ENCODE measurements around the gene CPB1. TPM values are rescaled to one million over a fixed set of nuclear protein-coding genes. Genes with fewer than 3 reads are reported as not detected.

Gene CPB1
- total RNA-seq, 2 donors from 2014 or later = 2.0 to 9.9 TPM

- Histone ChIP-seq H3K9me3 (no peaks in the 10 kb centered on the region), H3K36me3 (no peaks in the 10 kb centered on the region), H3K27ac (no peak overlapping the region), H3K4me1 (replicated peaks) (no peaks in the 10 kb centered on the region), H3K4me3 (no peak overlapping the region), H3K27me3 (replicated peaks; ENCODE audit: insufficient read depth) (no peaks in the 10 kb centered on the region)
- intact Hi-C loops (cut with DNase I) = no loop called here
- no peak for TF ChIP-seq POLR2AphosphoS5 (IDR thresholded peaks at IDR 0.05)
- TF ChIP-seq POLR2A (IDR thresholded peaks at IDR 0.05) = no peak
- TF ChIP-seq, protein P1, sequence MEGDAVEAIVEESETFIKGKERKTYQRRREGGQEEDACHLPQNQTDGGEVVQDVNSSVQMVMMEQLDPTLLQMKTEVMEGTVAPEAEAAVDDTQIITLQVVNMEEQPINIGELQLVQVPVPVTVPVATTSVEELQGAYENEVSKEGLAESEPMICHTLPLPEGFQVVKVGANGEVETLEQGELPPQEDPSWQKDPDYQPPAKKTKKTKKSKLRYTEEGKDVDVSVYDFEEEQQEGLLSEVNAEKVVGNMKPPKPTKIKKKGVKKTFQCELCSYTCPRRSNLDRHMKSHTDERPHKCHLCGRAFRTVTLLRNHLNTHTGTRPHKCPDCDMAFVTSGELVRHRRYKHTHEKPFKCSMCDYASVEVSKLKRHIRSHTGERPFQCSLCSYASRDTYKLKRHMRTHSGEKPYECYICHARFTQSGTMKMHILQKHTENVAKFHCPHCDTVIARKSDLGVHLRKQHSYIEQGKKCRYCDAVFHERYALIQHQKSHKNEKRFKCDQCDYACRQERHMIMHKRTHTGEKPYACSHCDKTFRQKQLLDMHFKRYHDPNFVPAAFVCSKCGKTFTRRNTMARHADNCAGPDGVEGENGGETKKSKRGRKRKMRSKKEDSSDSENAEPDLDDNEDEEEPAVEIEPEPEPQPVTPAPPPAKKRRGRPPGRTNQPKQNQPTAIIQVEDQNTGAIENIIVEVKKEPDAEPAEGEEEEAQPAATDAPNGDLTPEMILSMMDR (IDR thresholded peaks at IDR 0.05) = no peak
- DNase-seq (ENCODE audit: low spot score) = no peak
- WGBS = 47% methylated on average over 2 of the region's 2 CpGs
Measured at GRCh38 chr3:148790370-148790769, 37.2 kb upstream of the CPB1 start.

DNA sequence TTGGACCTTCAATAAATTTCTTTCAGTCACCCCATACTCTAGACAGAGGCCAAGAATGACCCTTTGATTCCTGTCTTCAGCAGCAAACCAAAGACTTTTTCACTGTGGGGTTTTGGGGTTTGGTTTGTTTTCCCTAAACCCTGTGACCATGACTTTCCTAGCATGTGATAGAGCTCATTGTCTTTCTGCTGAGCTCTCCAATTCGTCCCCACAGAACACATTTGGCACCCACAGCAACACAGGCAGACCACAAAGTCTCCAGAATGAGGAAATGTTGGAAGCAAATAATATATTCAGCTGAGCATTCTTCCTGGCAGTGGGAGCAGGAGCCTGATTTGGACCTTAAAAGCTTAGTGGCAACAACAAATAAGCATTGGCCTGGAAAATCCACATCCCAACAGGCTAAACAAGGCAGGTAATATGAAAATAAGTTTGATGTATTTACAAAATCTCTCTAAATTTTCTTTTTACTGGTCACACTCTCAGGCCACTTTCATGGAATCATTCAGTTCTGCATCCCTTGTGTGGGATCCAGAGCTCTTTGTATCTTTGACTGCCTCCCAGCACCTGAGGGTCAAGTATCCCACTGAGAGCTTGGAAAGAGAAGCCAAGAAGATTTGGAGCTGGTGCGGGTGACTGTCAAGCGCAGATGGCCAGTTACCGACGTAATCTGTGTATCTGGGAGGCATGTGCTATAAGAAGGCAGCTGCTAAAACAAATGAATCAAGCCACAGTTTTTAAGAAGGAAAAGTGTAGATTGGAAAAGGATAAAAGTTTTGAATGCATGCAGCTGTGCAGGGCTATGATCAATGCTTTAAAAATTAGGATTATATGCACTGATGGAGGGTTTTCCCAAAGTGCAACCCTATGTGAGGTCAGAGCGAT is 36.5 kb upstream of the CPB1 start:
- no peak for DNase-seq (ENCODE audit: low spot score)
- WGBS = 70% methylated on average over 6 of the region's 6 CpGs
- intact Hi-C loops (cut with DNase I) = no loop called here
- H3K27ac ChIP-seq = no peak overlapping the region
- no peaks in the 10 kb centered on the region for H3K36me3 ChIP-seq
- H3K4me1 ChIP-seq (replicated peaks) = no peaks in the 10 kb centered on the region
- TF ChIP-seq POLR2AphosphoS5 (IDR thresholded peaks at IDR 0.05) (no peak), POLR2A (IDR thresholded peaks at IDR 0.05) (no peak)
- TF ChIP-seq, protein P1 (IDR thresholded peaks at IDR 0.05) = no peak
- H3K9me3 ChIP-seq = no peaks in the 10 kb centered on the region
- H3K27me3 ChIP-seq (replicated peaks; ENCODE audit: insufficient read depth) = no peaks in the 10 kb centered on the region
- no peak overlapping the region for H3K4me3 ChIP-seq

DNA sequence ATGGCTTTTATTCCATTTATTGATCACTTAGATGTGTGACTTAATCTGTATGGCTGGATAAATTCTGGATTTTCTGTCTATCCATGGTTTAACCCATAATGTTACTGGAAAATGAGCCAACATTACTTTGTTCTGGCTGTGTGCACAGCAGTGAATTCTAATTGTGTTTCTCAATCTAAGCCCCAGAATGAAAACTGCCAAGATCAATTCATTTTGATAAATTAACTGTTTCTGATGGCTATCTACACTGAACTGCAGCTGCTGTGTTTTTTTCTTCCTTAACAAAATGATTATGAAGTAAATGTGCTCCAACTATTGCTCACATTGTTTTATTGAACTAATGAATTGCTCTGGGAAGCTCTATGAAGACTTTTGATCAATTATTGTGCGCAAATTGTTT is 35.7 kb upstream of the CPB1 start:
- 97% methylated on average over 1 of the region's 1 CpG for WGBS

DNA sequence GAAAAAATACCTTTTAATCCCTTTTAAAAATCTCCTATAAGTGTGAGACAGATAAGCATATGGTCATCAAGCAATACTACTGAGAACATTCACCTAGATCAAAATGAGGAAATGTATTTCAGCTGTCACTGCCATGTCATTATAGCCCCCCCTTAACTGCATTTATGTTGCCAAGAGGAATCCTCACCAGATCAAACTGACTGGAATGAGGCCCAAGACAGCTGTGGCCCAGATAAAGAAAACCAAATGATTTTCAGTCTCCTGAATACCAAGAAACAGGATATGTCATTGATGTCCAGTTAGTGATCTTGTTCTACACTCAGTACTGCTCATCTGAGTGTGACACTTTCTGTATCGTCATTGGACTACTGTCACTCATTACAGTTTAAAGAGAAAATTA is 35.1 kb upstream of the CPB1 start:
- TF ChIP-seq POLR2A (IDR thresholded peaks at IDR 0.05) = no peak
- TF ChIP-seq, protein P1 (IDR thresholded peaks at IDR 0.05) = no peak
- no peak for TF ChIP-seq POLR2AphosphoS5 (IDR thresholded peaks at IDR 0.05)

More for the DNA sequence above, 35.7 kb upstream of the CPB1 start:
- no peak overlapping the region for H3K4me3 ChIP-seq
- no peaks in the 10 kb centered on the region for H3K27me3 ChIP-seq (replicated peaks; ENCODE audit: insufficient read depth)
- intact Hi-C loops (cut with DNase I) = no loop called here
- H3K9me3 ChIP-seq = no peaks in the 10 kb centered on the region
- TF ChIP-seq, protein P1 (IDR thresholded peaks at IDR 0.05) = no peak
- TF ChIP-seq POLR2A (IDR thresholded peaks at IDR 0.05) = no peak
- no peak for TF ChIP-seq POLR2AphosphoS5 (IDR thresholded peaks at IDR 0.05)
- no peak overlapping the region for H3K27ac ChIP-seq
- no peaks in the 10 kb centered on the region for H3K36me3 ChIP-seq
- DNase-seq (ENCODE audit: low spot score) = no peak
- no peaks in the 10 kb centered on the region for H3K4me1 ChIP-seq (replicated peaks)

DNA sequence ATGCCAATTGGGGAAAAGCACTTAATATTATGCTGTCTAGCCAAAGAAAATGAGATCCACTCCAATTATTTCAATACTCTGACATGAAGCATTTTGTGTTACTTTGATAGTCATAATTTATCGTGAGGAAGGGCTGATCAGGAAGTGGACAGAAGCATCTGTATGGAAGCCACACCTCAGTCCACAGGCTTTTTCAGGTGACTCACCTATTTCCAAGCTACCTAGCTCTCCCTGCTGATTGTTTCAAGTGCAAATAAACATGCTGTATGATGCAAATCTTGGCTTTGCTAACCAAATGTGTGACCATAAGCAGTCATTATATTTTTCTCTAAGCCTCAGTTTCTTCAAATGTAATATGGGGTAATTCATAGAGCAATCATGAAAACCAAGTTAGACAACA is 30.8 kb upstream of the CPB1 start:
- 74% methylated on average over 1 of the region's 1 CpG for WGBS
- DNase-seq (ENCODE audit: low spot score) = no peak
- intact Hi-C loops (cut with DNase I) = no loop called here
- Histone ChIP-seq H3K27me3 (replicated peaks; ENCODE audit: insufficient read depth) (no peaks in the 10 kb centered on the region), H3K36me3 (no peaks in the 10 kb centered on the region), H3K4me3 (no peak overlapping the region), H3K27ac (no peak overlapping the region), H3K4me1 (replicated peaks) (no peaks in the 10 kb centered on the region), H3K9me3 (no peaks in the 10 kb centered on the region)
- TF ChIP-seq, protein P1 (IDR thresholded peaks at IDR 0.05) = no peak
- no peak for TF ChIP-seq POLR2A (IDR thresholded peaks at IDR 0.05)
- no peak for TF ChIP-seq POLR2AphosphoS5 (IDR thresholded peaks at IDR 0.05)

More for the DNA sequence above, 35.1 kb upstream of the CPB1 start:
- DNase-seq (ENCODE audit: low spot score) = no peak
- H3K27me3 ChIP-seq (replicated peaks; ENCODE audit: insufficient read depth) = no peaks in the 10 kb centered on the region
- 84% methylated on average over 1 of the region's 1 CpG for WGBS
- H3K36me3 ChIP-seq = no peaks in the 10 kb centered on the region
- intact Hi-C loops (cut with DNase I) = no loop called here
- no peaks in the 10 kb centered on the region for H3K4me1 ChIP-seq (replicated peaks)
- no peak overlapping the region for H3K27ac ChIP-seq
- H3K9me3 ChIP-seq = no peaks in the 10 kb centered on the region
- no peak overlapping the region for H3K4me3 ChIP-seq

All from prostate gland (tissue), 2 donors.